Colon (tissue), 2 donors: ENCODE data around the gene CLIC3.

Source experiments
- FAIRE-seq: peaks from 2 replicates; lab custom pipeline; 2012; peaks lifted over from hg19 to GRCh38; lab: Jason Lieb, UNC
- donor health status: control.
- donor health status: control.

Gene CLIC3

DNA sequence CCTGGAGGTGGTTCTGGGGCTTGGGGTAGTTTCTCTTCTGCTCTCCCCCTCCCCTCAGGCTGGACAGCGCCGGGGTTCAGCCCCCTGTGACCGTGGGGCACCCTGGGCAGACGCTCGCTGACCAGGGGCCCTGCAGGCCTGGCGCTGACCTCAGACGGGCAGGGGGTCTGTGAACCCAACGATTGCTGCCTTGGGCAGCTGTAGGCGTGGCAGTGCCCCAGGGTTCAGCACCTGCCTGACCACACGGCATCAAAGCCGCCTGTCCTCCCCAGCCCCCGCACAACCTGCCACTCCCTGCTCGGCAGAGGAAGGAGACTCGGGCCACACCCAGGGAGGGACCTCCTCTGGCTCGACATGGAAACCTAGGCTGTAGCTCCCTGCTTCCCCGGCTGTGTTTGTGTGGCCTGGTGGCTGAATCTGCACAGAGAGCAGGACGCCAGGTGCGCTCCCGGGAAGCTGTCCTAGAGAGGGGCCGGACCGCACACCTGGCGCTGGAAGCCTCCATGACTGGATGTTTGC is 32.1 kb downstream of the CLIC3 start:
- FAIRE-seq = no peak

DNA sequence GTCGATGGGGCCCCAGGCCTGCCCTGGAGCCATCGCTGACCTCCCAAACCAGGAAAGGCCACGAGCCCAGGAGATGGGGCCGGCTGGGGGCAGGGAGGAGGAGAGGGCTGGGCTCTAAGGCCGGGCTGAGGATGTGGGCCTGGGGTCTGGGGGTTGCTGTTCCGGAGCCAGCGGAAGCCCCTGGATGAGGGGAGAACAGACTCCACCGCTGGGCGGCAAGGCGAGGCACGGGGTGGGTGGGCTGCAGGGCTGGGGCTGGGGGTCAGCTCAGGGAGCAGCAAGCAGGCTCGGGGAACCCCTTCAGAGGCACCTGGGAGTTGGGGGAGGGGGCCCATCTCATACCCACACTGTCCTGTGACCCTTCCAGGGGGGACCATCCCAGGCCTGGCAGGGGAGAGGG is 32.6 kb downstream of the CLIC3 start:
- no peak for FAIRE-seq

DNA sequence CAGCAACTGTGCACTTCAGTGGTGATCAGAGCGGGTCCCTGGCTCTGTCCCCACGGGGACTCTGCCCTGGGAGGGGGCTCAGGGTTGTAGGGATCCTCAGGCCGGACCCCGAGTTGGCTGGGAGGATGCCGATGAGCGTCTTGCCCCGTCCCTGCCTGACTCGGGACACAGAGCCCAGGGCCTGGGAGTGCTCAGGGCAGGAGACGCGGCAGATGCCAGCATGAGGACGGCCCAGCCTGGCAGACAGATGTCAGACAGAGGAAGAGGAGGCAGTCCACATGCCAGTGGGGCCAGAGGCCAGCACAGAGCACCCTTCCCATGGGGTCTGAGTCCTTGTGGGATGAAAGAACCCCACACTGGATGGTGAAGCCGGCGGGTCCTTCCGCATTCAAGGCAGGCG is 33.0 kb downstream of the CLIC3 start:
- no peak for FAIRE-seq

DNA sequence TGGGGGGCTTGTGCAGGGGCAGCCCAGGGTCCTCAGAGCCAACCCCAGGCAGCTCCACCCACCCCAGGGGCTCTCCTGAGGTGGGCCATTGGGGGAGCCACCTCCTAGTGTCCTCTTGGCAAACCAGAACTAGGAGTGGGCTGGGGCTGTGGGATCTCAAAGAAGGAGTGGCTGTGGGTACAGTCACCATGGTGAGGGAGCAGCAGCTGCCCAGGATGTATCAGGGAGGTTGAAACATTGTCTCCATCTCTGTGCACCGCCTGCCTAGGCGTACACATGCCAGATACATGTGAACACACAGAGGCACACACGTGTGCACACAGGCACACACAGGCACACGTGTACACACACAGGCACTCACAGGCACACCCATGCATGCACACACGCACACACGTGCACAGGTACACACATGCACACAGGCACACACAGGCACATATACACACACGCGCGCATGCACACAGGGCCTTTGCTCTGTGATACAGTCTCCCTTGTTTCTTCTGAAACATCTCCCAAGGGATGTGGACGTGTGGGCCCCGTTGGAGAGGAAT is 33.6 kb downstream of the CLIC3 start:
- FAIRE-seq = no peak

DNA sequence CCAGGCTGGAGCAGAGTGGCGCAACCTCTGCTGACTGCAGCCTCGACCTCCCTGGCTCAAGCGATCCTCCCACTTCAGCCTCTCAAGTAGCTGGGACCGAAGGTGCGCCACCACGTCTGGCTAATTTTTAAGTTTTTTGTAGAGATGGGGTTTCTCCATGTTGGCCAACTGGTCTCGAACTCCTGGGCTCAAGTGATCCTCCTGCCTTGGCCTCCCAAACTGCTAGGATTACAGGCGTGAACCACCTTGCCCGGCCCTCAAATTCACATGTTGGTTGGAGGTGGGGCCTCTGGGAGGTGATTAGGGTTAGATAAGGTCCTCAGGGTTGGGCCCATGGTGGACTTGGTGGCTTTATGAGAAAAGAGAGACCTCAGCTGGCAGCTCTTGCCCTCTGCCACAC is 34.2 kb downstream of the CLIC3 start:
- FAIRE-seq = no peak

DNA sequence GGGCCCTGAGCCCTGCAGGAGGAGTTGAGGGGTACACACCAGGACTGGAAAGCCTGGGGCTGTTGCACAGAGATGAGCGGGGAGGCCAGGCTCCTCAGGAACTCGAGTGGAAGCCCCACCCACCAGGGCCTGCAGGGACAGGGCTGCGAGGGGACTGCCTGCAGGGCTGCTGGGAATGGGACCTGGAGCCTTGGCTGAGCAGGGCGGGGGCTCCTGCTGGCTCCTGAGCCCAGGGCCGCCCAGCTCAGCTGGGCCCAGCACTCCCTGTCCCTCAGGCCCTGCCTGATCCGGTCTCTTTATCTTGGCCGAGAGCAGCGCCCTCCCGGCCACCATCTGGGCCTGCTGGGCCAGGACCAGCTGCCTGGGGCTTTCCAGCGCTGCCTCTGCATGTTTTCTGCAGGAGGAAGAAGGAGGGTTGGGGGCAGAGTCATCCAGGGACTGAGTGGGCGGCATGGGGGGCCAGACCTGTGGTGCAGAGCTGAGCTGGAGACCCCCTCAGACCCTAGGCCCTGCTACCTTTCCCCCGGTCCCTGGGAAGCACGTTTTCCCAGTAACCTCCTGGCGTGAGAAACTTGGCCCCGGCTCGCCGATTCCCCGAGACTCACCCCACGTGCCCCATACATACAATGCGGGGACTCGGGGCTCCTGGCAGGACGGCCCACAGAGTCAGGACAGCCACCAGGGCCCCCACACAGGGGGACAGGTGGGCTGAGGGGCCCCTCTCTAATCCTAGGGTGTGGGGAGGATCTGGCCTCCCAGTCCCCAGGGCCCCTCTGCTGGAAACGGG is 34.9 kb downstream of the CLIC3 start:
- no peak for FAIRE-seq

DNA sequence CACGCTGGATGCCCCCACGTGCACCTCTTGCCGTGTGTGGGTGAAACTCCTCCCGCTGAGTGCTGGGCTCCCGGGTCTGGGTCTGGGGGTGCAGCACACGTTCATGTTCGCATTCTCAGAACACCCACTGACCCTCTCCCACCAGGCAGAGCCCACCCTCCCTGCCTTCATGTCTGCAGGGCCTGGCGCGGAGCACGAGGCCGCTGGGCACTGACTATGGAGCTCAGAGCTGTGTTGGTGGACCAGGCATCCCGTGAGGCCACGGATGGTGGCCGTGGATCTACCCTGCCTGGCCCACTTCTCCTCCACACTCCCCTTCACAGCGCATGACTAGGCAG is 35.5 kb downstream of the CLIC3 start:
- FAIRE-seq = no peak

DNA sequence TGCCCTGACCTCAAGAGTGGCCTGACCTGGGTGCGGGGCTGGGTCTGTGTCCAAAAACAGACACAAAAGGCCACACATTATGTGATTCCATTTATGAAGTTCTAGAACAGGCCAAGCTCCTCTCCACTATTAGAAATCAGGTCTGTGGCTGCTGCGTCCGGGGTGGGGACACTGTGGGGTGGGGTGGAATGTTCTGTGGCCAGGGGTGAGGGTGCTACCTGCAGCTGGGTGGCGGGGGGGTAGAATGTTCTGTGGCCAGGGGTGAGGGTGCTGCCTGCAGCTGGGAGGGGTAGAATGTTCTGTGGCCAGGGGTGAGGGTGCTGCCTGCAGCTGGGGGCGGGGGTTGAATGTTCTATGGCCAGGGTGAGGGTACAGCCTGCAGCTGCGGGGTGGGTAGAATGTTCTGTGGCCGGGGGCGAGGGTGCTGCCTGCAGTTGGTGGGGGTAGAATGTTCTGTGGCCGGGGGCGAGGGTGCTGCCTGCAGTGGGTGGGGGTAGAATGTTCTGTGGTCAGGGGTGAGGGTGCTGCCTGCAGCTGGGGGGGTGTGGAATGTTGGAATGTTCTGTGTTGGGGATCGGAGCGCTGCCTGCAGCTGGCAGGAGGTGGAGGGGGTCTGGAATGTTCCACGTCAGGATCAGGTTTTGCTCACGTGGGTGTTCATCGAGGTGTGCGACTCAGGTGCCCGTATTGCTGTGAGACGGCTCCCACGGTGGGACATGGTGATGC is 36.0 kb downstream of the CLIC3 start:
- FAIRE-seq = no peak

DNA sequence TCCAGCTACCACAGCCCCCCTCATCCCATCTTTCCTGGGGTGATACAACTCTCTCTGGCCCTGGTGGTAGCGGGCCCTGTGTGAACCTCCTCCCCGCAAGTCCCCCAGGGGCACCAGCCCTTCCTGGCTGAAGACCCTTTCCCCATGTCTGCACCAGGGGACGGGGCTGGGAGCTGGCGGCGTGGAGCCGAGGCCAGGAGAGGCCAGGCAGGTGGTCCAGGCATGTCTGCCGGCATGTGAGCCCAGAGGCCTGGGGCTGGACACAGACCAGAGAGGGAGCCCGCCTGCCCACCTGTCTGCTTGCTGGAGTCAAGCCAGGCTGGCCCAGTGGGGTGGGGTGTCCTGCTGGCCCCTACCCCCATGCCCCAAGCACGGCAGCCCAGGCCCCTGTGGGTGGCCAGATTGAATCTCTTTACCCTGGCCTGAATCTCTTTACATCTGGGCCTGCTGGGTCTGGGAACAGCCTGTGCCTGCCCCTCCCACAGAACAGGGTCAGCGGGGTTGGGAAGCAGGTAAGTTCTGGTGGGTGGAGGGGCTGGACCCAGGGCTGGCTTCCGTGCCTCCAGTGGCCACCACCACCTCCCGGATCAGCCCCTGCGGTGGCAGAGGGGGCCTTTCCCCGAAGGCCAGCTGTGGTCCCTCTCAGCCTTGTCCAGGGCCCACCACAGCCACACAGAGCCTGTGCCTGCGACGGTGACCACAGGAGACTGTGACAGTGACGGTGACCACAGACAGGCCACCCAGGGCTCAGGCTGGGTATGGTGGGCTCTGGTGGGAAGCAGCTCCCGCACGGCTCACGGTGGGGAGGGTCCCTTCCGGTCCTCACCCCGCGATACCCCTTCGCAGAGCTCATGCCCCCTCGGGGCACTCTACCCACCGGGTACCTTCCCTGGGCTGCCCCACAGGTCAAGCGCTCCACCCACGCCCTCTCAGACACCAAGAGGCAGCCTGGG is 37.2 kb downstream of the CLIC3 start:
- FAIRE-seq = no peak

DNA sequence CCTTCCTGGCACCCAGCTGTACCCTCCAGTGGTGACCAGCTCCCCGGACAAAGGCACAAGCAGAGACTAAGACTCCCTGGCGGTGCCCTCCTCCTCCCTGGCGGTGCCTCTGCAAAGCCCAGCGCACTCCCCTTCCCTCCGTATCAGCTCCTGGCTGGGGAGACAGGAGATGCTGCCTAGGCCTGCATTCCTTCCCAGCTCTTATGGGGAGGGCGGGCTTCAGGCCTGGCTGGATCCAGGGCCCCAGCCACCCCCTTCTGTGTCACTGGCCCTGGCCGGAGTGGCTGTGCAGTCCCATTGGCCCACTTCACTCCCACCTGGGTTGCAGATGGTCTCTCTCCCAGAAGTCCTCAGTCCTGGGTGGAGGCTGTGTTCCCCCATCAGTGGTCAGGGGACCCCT is 37.9 kb downstream of the CLIC3 start:
- no peak for FAIRE-seq

DNA sequence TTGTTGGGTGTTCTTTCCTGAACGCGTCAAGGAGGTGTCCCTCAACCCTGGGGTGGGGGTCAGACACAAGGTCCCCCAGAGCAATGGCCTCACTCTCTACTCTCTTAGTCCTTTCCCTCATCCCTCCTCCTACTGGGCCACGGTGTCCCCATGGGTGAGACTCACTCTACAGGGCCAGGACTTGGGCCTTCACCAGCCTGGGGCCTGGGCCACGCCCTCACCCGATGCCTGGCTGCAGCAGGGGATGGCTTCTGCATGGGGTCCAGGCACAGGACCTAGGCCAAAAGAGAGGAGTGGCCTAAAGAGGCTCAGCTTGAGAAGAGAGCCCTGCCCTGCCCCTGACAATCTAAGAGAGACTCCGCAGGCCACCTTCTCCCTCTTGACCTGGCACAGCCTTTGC is 38.5 kb downstream of the CLIC3 start:
- no peak for FAIRE-seq

DNA sequence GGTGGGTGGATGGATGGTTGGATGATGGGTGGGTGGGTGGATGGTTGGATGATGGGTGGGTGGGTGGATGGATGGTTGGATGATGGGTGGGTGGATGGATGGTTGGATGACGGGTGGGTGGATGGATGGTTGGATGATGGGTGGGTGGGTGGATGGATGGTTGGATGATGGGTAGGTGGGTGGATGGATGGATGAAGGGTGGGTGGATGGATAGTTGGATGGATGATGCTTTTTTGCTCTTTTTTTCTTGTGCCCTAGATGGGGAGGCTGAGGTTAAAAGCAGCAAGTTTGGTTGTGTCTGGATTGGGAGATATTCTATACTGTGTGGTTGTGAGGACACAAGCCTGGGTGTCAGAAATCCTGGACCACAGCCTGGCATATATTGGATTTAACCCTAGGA is 38.9 kb downstream of the CLIC3 start:
- FAIRE-seq = no peak

DNA sequence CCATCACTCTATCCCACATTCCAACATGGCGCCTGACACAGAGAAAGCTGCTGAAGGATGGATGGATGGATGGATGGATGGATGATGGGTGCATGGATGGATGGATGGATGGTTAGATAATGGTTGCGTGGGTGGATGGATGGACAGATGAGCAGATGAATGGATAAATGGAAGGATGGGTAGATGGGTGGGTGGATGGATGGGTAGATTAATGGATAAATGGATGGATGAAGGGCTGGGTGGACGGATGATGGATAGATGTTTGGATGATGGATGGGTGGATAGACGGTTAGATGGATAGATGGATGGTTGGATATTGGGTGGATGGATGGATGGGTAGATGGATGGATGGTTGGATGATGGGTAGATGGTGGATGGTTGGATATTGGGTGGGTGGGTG is 39.8 kb downstream of the CLIC3 start:
- no peak for FAIRE-seq

DNA sequence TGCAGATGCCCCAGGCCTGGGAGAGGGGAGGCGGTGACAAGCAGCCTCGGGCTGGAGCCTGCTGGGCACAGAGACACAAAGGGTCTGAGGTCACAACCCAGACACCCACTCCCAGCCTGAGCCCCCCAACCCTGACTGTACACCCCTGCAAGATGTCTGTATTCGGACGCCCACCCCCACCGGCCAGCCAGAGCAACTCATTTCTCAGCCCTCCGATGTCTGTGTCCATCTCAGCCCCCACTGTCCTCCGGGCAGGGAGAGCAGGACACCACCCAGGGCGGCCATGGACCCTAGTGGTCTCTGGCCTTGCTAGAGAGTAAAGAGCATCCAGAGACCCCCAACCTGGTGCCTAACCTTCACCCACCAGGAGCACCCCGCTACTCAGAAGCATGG is 40.4 kb downstream of the CLIC3 start:
- no peak for FAIRE-seq

DNA sequence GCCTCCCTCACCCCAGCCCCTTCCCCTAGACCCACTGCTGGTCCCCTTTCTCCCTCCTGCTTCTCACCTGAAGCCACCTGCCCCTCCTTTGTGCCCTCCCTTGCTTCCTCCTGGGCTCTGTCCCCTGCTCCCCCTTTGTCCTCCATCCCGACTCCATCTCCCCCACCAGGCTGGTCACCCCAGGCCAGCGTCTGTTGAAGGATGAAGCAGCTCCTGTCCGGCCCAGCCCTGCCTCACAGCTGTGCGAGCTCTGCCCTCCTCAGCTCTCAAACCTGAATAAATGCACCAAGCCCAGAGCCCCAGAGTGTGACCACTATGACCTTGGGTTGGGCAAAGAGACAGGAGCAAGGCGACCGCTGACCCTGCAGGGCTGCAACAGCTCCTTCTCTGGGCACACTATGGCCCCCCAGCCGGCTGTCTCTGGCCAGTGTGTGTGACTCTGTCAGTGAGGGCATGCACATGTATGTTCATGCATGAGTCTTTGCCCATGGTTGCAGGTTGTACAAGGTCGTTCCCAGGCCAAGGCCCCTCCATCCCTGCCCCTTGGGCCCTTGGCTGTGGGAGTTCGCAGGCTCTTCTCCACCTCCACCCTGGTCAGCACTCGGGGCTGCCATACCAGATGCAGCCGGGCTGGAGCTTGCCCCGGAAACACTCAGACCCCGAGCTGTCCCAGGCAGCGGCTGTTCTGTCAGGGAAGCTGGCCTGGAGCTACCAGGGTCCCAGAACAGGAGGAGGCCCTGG is 41.0 kb downstream of the CLIC3 start:
- no peak for FAIRE-seq

DNA sequence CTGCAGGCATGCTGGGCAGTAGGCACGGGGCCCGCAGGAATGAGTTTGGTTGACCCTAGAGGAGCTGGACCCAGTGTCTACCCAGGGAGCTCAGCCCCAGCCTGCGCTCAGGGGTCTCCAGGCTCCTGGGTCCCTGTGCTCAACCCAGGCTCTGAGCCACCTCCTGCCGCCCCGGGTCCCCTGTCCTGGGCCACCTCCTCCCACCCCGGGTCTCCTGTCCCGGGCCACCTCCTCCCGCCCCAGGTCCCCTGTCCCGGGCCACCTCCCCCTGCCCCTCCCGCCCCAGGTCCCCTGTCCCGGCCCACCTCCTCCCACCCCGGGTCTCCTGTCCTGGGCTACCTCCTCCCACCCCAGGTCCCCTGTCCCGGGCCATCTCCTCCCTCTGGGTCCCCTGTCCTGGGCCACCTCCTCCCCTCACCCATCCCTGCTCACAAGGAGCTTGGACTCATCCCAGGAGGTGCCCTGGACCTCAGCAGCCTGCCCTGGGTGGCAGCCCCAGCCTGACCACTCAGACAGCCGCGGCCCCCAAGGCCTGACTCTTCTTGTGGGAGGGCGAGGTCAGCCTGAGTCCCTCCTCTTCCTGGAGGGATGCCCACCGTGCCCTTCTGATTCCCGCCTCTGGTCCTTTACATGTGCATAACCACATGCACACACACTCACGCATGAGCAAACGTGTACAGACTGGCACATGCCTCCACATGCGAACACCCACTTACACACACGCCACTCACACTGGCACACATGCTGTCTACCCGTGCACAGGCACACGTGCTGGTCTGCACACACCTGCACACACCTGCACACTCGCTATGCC is 41.9 kb downstream of the CLIC3 start:
- FAIRE-seq = no peak

DNA sequence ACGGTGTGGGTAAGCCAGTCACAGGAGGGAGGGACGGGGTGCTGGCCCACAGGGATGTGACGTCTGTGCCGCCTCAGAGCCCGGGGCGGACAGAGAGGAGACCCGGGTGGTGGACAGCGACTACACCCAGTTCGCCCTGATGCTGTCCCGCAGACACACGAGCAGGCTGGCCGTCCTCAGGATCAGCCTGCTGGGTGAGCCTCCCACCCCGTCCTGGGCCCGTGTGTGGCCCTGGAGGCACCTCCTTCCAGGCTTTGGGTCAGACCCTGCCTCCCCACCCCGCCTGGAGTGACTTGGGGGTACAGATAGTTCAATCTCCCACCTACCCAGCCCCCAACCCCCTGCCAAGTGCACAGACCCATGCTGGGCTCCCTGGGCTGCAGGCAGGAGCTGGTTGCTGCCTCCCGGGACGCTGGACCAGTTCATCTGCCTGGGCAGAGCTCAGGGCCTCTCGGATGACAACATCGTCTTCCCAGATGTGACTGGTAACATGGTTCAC is 42.5 kb downstream of the CLIC3 start:
- FAIRE-seq = no peak

DNA sequence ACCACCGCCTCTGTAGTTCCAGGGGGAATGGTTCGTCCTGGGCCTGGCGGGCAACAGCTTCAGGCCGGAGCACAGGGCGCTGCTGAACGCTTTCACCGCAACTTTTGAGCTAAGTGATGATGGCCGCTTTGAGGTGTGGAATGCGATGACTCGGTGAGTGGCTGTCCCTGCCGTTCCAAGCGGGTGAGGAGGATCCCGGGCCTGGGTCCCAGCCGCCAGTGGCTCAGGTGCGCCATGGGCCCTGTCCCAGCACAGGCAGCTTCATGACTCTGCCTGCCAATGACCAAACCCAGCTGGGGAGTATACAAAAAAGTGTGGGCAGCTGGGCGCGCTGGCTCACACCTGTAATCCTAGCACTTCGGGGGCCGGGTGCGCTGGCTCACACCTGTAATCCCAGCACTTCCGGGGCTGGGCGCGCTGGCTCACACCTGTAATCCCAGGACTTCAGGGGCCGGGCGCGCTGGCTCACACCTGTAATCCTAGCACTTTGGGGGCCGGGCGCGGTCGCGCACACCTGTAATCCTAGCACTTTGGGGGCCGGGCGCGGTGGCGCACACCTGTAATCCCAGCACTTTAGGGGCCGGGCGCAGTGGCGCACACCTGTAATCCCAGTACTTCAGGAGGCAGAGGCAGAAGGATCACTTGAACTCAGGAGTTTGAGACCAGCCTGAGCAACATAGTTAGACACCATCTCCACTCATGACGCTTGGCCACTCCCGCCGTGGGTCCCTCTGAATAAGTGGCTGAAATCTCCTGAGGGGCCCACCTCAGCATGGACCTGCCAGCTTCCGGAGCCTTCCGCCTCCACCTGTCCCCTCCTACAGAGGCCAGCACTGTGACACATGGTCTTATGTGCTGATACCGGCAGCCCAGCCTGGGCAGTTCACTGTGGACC is 43.2 kb downstream of the CLIC3 start:
- no peak for FAIRE-seq

DNA sequence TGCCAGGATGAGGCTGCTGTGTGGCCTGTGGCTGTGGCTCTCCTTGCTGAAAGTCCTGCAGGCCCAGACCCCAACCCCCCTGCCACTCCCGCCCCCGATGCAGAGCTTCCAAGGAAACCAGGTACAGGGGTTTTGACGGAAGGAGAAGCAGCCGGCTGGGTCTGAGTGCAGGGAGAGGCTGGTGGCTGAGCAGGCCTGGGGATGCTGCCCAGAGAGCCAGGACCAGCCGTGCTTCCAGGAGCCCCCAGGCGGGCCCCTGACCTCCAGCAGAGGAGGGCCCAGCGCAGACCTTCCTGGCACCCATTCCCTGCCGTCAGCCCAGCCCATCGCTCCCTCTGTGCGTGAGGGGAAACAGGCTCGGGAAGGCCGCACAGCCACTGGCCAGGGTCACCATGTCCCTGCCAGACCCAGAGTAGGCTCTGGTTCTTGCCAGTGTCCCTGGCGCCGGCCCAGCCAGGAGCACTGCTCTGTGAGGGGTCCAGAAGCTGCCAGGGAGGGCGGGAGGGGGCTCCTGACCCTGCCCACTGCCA is 44.0 kb downstream of the CLIC3 start:
- no peak for FAIRE-seq
